GM18870 (cell line): Measurements from ENCODE around the gene OR2G6.
"Not testable (repeated sequence)": the region's sequence is repeated elsewhere in the genome, so short reads cannot be mapped to it uniquely, and the experiment has no call there.

Source experiments
- ATAC-seq: cut with Tn5 transposase; IDR thresholded peaks from one replicate; pipeline ENCODE4 v1.9.1; 2021; ENCODE audit warnings: moderate library complexity; ENCODE audit not compliant: unreplicated experiment

OR2G6 gene

GRCh38 chr1:248573856-248574255 is 66.0 kb downstream of the OR2G6 start:
- ATAC-seq: not testable (repeated sequence)

- ATAC-seq: not testable (repeated sequence)
Observed at GRCh38 chr1:248574657-248575056, 66.8 kb downstream of the OR2G6 start, which contains the start of gene OR2T34. Gene OR2T34 (minus strand): TSS chr1:248574757. CDS start chr1:248574757, 0 bp downstream.

GRCh38 chr1:248576260-248576980 is 68.5 kb downstream of the OR2G6 start:
- no peak for ATAC-seq
